Thyroid gland (tissue), 4 donors: ENCODE measurements around the gene SMKR1.

Experiments
- CTCF ChIP-seq, 6 experiments: fragments of 200-600 bp in 3 of 6; fragments of 450-650 bp in 3 of 6; sonication (generic) in 3 of 6; IDR thresholded peaks; one replicate each; pipeline ENCODE4 v1.5.1; 2016 to 2019; ENCODE audit warnings: antibody characterized with exemption in 6 of 6, mild to moderate bottlenecking in 2 of 6, inconsistent platforms in 1 of 6, moderate library complexity in 1 of 6
- POLR2A ChIP-seq, 2 donors: fragments of 450-650 bp; IDR thresholded peaks; one replicate each; pipeline ENCODE4 v1.6.1; 2017; ENCODE audit warnings: antibody characterized with exemption in 2 of 2, mild to moderate bottlenecking in 2 of 2, moderate library complexity in 1 of 2

- no peak for TF ChIP-seq CTCF (IDR thresholded peaks at IDR 0.05)
- no peak for TF ChIP-seq POLR2A (IDR thresholded peaks at IDR 0.05)
Measured at GRCh38 chr7:129522088-129522970, 20.0 kb downstream of the SMKR1 start.
